Chondrocyte (in vitro differentiated cells): ENCODE measurements around the gene PSMA5. TPM values are rescaled to one million over a fixed set of nuclear protein-coding genes. Genes with fewer than 3 reads are reported as not detected.
A peak's percentile ranks its signal among the peaks of the same experiment; 100 is the strongest.

ENCODE experiments used
- DNase-seq: peaks from one replicate; pipeline ENCODE4 v3.0.0; 2021; ENCODE audit warnings: mixed read lengths, low spot score
- H3K27ac Mint-ChIP-seq: one replicate; pipeline ENCODE4 v1.8.0; 2021; ENCODE audit warnings: mild to moderate bottlenecking, moderate library complexity, mixed read lengths; ENCODE audit not compliant: unreplicated experiment
- H3K27me3 Mint-ChIP-seq: 2 replicates; pipeline ENCODE4 v1.8.0; 2021; ENCODE audit warnings: low read depth, mixed read lengths
- H3K36me3 Mint-ChIP-seq: 2 replicates; pipeline ENCODE4 v1.8.0; 2021; ENCODE audit warnings: low read depth, mixed read lengths
- H3K4me1 Mint-ChIP-seq: 2 replicates; pipeline ENCODE4 v1.8.0; 2021; ENCODE audit warnings: low read depth, mild to moderate bottlenecking, mixed read lengths
- H3K4me3 Mint-ChIP-seq: one replicate; pipeline ENCODE4 v1.8.0; 2021; ENCODE audit warnings: mild to moderate bottlenecking, moderate library complexity, mixed read lengths; ENCODE audit not compliant: unreplicated experiment
- H3K9me3 Mint-ChIP-seq: 2 replicates; pipeline ENCODE4 v1.8.0; 2021; ENCODE audit warnings: low read depth, mixed read lengths
- CTCF ChIP-seq: fragments of 200-600 bp; sonication (generic); IDR thresholded peaks from 2 replicates; pipeline ENCODE4 v1.5.0; 2021; ENCODE audit warnings: antibody characterized with exemption, mild to moderate bottlenecking, moderate library complexity
- total RNA-seq: library from RNA; stranded (reverse); gene quantifications from 3 replicates; pipeline ENCODE4 v1.2.1, GENCODE V29; 2021

The PSMA5 gene
- total RNA-seq, 1 donor from 2014 or later = 80.2 TPM

GRCh38 chr1:109372281-109372680, 54.0 kb downstream of the PSMA5 start:
- no peak for DNase-seq
- TF ChIP-seq CTCF = no peak
- H3K36me3 Mint-ChIP-seq = peaks cover under 1% of the 10 kb centered on the region
- H3K4me1 Mint-ChIP-seq = peaks cover 71% of the 10 kb centered on the region
- H3K27me3 Mint-ChIP-seq = no peaks in the 10 kb centered on the region
- H3K9me3 Mint-ChIP-seq = no peaks in the 10 kb centered on the region
- H3K4me3 Mint-ChIP-seq = no peak overlapping the region
- peak overlapping the region; percentile 95 for H3K27ac Mint-ChIP-seq

- DNase-seq = no peak
- no peaks in the 10 kb centered on the region for H3K9me3 Mint-ChIP-seq
- H3K4me1 Mint-ChIP-seq = peaks cover 68% of the 10 kb centered on the region
- H3K4me3 Mint-ChIP-seq = peak overlapping the region; percentile 65
- peak overlapping the region; percentile 95 for H3K27ac Mint-ChIP-seq
- H3K27me3 Mint-ChIP-seq = no peaks in the 10 kb centered on the region
- peaks cover 6% of the 10 kb centered on the region for H3K36me3 Mint-ChIP-seq
- no peak for TF ChIP-seq CTCF
Measured at GRCh38 chr1:109371341-109371739, 54.9 kb downstream of the PSMA5 start.

- Mint-ChIP-seq H3K4me1 (peaks cover 65% of the 10 kb centered on the region), H3K4me3 (peak overlapping the region; percentile 65), H3K36me3 (peaks cover 11% of the 10 kb centered on the region), H3K27me3 (no peaks in the 10 kb centered on the region), H3K9me3 (no peaks in the 10 kb centered on the region), H3K27ac (peak overlapping the region; percentile 95)
- no peak for DNase-seq
- TF ChIP-seq CTCF = no peak
Measured at GRCh38 chr1:109370712-109371340, 55.4 kb downstream of the PSMA5 start.

- DNase-seq = no peak
- no peaks in the 10 kb centered on the region for H3K9me3 Mint-ChIP-seq
- H3K36me3 Mint-ChIP-seq = peaks cover 14% of the 10 kb centered on the region
- H3K27ac Mint-ChIP-seq = peak overlapping the region; percentile 73
- H3K4me3 Mint-ChIP-seq = no peak overlapping the region
- peaks cover 59% of the 10 kb centered on the region for H3K4me1 Mint-ChIP-seq
- no peak for TF ChIP-seq CTCF
- no peaks in the 10 kb centered on the region for H3K27me3 Mint-ChIP-seq
Measured at GRCh38 chr1:109369167-109369746, 57.0 kb downstream of the PSMA5 start.

- Mint-ChIP-seq H3K27me3 (no peaks in the 10 kb centered on the region), H3K36me3 (peaks cover 14% of the 10 kb centered on the region), H3K27ac (peak overlapping the region; percentile 73), H3K4me1 (peaks cover 56% of the 10 kb centered on the region), H3K4me3 (no peak overlapping the region), H3K9me3 (no peaks in the 10 kb centered on the region)
- DNase-seq = no peak
- peak; percentile 11 for TF ChIP-seq CTCF
Measured at GRCh38 chr1:109368464-109368863, 57.8 kb downstream of the PSMA5 start.
